Spleen (tissue), 3 donors: ENCODE data around the gene ROBO1.

ENCODE experiments used
- POLR2A ChIP-seq, 3 donors: fragments of 450-650 bp; IDR thresholded peaks; one replicate each; pipeline ENCODE4 v1.5.1; 2017; ENCODE audit warnings: antibody characterized with exemption in 3 of 3, mild to moderate bottlenecking in 1 of 3
- POLR2AphosphoS5 ChIP-seq, 3 donors: sonication (generic); formaldehyde crosslinking; IDR thresholded peaks; one replicate each; pipeline ENCODE4 v1.5.1; 2017; ENCODE audit warnings: antibody characterized with exemption in 3 of 3

GRCh38 chr3:79515072-79515471, 252.7 kb downstream of the ROBO1 start:
- TF ChIP-seq POLR2A (IDR thresholded peaks at IDR 0.05) (no peak), POLR2AphosphoS5 (IDR thresholded peaks at IDR 0.05) (no peak)
